HG03103 (cell line): ENCODE measurements around the gene P2RX4.
"Not testable (repeated sequence)": the region's sequence is repeated elsewhere in the genome, so short reads cannot be mapped to it uniquely, and the experiment has no call there.

Experiments
- ATAC-seq: cut with Tn5 transposase; IDR thresholded peaks from one replicate; pipeline ENCODE4 v1.9.1; 2021; ENCODE audit warnings: low read depth; ENCODE audit not compliant: unreplicated experiment

The P2RX4 gene

DNA sequence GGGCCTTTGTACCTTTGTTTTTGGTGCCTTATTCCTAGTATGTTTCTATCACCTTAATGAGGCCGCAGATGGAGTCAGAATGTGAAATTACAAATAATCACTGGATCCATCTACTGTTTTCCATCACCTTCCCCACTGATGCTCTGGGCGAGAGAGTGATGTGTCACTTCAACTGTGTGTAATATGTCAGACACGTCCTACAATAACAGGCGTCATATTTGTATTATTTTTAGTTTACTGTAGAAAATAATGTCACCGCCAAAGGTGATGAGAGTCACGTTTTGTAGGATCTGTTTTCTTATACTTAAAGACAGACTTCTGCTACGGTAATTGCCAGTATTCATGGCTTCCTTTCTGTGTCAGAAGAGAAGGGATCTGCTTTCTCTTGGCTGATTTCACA, 22.4 kb upstream of the P2RX4 start:
- ATAC-seq = no peak

DNA sequence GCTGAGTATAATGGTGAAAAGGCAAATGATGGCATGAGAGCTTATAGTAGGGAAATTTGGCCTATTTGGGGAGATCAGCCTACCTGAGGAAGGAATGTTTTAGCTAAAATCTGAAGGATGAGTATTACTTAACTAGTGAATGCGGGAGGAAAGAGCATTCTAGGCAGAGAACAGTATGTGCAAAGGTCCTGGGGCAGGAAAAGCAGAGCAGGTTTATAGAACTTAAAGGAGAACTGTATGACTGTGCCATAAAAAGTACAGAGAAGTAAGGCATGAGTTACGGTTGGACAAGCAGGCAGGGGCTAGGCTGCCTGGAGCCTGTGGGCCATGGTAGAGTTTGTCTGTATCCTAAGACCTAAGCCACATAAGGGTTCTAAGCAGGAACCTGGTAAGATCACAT, 21.7 kb upstream of the P2RX4 start:
- ATAC-seq = no peak

DNA sequence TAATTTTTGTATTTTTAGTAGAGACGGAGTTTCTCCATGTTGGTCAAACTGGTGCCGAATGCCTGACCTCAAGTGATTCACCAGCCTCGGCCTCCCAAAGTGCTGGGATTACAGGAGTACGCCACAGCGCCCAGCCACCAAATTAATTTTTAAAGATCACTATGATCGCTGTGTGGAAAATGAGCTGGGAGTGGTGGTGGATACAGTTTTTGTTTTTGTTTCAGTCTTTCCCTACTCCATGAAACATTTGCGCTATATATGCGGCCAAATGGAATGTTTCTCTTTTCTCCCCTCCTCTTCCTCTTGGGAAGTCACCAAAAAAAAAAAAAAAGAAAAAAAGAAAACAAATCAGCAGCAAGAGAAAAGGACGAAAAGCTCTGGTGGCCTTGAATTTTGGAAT, 20.8 kb upstream of the P2RX4 start:
- ATAC-seq = no peak

DNA sequence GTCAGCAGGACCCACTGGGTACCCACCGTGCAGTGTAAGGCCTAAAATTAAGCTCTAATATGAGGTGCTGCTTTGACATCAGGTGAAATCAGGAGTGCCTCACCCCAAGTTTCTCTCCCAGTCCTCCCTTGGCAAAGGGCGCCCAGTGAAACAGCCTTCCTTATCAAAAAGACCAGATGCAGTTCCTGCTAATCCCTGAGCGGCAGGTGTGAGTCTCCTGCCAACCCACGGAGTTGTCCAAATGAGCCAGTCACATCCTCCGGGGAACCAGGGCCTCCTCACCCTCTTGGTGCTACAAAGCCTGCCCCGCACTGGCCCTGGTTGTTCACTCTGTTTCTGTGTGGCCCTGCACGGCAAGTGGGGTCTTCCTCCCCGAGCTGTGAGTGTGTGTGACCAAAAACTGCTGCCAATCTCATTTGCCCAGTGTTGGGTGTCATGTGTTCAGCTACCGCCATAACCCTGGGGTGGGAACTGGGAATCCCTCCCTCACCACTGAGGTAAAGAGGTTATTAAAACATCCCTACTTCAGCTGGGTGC, 20.2 kb upstream of the P2RX4 start:
- ATAC-seq = no peak

DNA sequence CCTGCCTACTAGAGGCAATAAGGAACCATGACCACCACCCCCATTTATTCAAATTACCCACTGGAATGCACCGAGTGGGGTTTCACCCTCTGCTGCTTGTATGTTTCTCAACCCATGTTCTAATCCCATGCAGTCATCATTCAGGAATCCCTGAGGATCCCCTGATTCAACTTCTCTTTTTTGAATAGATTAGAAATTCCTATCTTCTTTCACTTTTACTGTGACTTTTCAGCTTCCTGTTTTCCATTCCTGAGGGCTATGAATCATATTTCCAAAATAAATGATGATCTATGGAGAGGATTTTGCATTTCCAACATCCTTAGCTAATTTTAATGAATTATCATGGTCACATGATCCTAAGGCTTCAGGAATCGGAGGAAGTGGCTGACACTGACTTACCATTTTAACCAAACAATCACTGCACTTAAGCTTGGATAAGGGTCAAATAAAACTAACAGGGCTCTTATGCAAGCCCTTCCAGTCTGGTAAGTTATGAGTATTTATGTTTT, 19.4 kb upstream of the P2RX4 start:
- ATAC-seq = no peak

DNA sequence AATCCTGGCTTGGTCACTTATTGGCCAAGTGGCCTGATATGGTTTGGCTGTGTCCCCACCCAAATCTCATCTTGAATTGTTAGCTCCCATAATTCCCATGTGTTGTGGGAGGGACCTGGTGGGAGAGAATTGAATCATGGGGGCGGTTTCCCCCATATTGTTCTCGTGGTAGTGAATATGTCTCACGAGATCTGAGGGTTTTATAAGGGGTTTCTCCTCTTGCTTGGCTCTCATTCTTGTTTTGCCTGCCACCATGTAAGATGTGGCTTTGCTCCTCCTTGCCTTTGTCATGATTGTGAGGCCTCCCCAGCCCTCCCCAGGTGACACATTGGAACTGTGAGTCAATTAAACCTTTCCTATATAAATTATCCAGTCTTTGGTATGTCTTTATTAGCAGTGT, 18.8 kb upstream of the P2RX4 start:
- ATAC-seq = no peak

DNA sequence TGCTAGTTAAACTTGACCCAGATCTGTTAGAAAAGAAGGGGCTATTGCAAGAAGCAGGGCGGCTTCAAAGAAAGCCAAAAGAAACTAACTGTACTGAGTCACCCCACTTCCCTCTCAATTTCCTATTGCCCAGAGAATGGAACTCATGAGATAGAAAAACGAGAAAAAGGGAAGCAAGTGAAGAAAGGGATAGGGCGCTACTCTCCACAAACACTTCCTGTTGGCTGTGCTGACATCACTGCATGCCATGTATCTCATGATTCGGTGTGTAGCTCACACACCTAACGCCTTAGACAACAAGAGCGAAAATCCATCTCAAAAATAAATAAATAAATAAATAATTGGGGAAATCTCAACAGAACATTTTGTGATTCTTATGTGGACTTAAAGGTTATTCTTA, 13.0 kb upstream of the P2RX4 start:
- ATAC-seq = no peak

DNA sequence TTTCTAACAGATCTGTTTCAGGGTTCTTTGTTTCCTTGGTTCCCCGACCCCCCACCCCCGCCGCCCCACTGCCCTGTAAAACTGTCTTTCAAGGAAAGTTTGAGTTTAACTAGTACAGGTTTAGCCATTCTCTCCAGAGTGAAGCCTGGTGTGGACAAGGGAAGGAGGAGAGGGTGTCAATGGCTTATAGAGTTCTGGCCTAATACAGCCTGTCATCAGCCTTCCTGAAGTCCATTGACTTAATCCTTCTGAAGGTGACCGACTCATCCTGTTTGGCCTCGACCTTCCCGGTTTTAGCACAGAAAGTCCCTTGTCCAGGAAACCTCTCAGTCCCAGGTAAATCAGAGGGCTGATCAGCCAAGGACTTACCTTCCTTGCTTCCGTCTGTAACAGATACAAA, 11.0 kb upstream of the P2RX4 start:
- no peak for ATAC-seq

DNA sequence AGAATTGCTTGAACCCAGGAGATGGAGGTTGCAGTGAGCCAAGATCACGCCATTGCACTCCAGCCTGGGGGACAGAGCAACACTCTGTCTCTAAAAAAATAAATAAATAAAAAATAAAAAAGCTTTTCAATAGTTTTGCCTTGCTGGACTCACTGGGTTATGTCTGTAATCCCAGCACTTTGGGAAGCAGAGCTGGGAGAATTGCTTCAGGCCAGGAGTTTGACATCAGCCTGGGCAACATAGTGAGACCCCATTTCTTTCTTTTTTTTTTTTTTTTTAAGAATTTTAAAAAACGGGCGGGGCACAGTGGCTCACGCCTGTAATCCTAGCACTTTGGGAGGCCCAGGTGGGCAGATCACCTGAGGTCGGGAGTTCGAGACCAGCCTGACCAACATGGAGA, 8.8 kb upstream of the P2RX4 start:
- ATAC-seq = not testable (repeated sequence)

DNA sequence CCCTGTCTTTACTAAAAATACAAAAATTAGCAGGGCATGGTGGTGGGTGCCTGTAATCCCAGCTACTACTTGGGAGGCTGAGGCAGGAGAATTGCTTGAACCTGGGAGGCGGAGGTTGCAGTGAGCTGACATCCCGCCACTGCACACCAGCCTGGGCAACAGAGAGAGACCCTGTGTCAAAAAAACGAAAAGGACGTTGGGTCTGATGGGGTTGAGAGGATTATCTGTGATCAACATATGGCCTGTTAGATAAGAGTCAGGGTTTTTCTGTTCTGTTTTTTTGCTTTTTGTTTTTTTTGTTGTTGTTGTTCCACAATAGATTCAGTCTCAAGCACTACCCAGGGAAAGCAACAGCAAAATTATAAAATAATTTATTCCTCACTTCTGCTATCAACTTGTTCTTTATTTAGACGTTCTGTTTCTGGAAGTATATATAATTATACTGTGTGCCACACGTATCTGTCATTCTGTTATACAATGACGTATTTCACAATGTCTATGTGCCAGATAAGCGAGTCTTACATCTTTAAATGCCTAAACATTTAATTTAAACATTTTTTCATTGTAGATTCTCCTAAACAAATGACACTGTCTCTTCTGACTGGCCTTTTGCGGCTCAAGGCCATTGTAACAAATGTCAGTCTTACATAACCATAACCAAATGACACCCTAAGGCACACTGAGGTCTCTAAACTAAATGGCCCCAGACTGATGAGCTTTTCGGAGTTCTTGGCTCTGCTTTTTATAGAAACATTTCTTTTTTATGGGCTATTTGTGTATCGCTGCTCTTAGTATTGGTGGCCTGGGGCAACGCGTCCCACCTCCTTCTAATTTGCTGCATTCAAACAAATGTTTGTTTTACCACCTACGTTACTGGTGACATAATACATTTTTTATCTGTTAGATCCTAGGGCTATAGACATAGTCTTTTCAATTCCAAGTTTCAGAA, 7.2 kb upstream of the P2RX4 start:
- no peak for ATAC-seq

DNA sequence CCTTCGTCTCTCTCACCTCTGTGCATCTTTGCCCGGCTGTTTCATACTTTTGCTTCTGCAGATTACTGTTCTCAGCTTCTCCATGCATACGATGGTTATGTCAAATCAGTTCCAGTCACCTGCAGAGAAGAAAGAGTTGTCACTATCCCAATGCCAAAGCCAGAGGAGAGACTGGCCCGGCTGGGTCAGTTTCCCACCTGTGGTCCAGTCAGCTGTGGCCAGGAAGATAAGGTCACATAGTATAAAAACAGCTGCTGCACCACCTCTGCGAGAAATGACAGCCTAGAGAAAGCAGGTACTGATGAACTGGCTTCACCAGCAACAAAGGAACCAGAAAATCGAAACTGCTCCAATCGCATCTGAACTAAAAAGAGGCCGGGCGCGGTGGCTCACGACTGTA, 6.4 kb upstream of the P2RX4 start:
- ATAC-seq = no peak

DNA sequence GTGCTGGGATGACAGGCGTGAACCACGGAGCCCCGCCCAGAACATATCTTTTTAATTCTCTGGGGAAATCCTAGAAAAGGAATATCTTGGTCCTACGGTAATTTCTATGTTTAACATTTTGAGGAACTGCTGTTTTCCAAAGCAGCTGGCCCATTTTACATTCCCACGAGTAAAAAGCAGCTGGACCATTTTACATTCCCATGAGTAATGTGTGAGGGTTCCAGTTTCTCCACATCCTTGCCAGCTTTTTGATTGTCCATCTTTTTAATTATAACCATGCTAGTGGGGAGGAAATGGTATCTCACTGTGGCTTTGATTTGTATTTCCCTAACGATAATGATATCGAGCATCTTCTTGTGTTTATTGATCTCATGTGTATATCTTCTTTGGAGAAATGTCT, 4.4 kb upstream of the P2RX4 start:
- ATAC-seq = no peak

DNA sequence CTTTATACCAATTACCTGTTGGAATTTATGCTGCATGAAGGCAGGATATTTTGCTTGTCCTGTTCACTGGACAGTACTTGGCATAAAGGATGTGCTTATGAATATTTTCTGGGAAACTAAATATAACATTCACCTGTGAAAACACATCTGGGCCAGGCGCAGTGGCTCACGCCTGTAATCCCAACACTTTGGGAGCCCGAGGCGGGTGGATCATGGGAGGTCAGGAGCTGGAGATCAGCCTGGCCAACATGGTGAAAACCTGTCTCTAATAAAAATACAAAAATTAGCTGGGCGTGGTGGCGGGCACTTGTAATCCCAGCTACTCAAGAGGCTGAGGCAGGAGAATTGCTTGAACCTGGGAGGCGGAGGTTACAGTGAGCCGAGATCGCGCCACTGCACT, 1.4 kb upstream of the P2RX4 start:
- ATAC-seq = not testable (repeated sequence)

DNA sequence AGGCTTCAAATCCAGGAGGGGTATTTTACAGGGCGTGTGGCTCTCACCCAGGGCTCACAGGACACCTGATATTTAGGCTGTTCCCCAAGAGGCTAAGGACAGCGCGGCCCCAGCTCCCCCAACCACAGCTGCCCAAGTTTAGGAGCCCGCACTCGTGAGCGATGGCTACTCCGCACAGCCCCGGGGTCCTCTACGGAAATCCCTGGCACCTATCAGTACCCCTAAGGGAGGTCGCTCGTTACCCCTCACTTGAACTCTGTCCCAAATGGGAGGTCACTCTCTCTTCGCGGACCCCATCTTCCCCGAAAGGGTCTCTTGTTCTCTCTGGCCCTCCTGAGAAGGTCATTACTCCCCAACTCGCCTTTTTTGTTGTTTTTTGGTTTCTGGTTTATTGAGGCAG, 708 bp upstream of the P2RX4 start:
- ATAC-seq = no peak

DNA sequence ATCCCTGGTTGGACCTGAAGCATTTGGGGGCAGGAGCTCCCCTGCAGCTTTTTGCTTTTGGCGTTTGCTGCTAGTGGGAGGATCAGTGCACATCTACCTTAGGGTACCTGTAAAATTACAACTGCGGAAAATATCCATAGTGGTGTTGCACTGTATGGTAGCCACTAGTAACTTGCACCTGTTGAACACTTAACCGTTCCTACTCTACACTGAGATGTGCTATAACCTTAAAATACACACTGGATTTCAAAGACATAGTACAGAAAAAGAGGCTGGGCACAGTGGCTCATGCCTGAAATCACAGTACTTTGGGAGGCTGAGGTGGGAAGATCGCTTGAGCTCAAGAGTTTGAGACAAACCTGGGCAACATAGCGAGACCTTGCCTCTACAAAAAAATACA, 2.9 kb downstream of the P2RX4 start:
- no peak for ATAC-seq

DNA sequence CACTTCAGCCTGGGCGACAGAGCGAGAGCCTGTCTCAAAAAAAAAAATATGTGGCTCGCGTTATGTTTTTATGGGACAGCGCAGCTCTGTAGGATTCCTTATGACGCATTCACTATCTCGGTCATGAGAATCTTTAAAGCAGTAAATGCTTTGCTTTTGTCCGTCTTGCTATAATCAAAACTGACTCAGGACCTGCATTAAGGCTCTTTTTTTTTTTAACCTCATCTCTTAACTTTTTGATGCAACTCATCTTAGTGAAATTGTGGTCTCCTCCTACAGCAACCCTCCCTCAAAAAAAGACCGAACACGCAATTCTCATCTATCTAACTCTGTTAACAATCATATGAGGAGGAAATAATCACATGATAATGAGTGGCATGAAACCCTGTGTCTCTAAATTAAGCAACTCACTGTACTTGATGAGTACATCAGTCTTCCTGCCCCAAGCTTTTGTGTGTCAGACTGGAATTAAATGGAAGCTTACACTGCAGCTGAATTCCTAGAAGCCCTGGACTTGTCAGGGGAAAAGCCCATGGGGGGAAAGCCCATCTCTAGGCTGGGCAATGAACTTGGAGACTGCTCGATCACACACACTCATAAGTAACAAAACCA, 4.3 kb downstream of the P2RX4 start:
- no peak for ATAC-seq

DNA sequence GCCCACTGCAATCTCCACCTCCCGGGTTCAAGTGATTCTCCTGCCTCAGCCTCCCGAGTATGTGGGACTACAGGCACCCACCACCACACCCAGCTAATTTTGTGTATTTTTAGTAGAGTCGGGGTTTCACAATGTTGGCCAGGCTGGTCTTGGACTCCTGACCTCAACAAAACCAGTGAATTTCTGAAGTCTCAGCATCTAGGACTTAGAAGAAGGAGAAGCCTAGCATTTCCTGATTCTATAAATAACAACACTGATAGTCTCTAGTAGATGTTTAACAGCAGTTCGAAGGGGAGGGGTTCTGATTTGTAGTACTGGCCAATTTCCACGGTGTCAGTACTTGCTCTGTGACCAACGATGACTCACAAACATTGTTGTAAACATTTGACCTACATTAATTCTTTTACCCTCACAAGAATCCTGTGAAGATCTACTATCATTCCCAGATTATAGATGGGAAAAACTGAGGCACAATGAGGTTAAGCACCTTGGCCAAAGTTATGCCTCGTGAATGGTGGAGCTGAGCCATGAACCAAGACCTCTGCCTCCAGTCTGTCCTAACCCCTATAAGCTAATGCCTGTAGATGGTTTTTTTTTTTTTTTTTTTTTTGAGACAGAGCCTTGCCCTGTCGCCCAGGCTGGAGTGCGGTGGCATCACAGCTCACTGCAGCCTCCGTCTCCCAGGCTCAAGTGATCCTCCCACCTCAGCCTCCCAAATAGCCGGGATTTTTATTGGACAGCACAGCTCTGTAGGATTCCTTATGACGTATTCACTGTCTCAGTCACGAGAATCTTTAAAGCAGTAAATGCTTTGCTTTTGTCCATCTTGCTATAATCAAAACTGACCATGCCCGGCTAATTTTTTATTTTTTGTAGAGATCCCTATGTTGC, 5.2 kb downstream of the P2RX4 start:
- no peak for ATAC-seq

DNA sequence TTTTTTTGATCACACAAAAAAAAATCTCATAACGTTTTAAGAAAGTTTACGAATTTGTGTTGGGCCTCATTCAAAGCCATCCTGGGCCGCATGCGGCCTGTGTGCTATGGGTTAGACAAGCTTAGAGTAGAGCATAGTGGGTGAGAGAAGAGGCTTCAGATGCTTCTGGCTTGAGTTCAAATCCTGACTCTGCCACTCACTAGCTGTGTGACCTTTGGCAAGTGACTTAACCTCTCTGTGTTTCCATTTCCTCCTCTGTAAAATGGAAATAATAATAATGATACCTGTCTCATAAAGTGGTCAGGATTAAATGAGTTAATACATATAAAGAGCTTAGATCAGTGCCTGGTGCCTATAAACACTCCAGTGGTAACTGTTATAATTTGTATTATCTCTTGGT, 6.2 kb downstream of the P2RX4 start:
- no peak for ATAC-seq

DNA sequence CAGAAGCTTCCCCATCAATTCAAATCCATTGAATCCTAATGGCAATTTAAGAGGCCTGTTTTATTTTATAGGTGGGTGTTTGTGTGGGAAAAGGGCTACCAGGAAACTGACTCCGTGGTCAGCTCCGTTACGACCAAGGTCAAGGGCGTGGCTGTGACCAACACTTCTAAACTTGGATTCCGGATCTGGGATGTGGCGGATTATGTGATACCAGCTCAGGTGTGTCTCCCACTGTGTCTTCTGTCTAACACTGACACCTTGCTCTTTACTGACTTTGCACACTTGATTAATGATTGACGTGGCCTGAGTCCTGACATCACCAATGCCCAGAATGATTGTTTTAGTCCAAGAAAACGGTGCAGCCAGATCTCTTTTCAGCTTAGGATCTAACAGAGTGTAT, 7.1 kb downstream of the P2RX4 start:
- ATAC-seq = no peak

DNA sequence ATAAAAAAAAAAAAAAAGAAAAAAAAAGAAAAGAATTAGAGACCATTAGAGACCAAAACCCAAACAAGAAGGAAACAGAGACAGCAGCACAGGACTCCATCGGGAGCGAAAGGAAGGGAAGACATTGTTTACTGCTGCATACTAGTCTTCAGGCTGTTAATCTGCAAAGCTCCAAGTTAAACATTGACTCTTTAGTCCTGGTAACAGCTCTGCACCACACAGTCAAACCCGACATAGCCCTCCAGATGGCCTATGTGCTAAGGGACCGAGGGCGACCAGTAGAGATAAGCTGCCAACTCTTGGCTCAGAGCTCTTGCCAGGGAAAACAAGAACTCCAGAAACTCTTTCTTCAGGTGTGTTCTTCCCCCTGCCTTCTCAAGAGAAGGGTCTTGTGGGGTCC, 7.8 kb downstream of the P2RX4 start:
- no peak for ATAC-seq
